ENCODE measurements around the gene SMIM41.

DNA sequence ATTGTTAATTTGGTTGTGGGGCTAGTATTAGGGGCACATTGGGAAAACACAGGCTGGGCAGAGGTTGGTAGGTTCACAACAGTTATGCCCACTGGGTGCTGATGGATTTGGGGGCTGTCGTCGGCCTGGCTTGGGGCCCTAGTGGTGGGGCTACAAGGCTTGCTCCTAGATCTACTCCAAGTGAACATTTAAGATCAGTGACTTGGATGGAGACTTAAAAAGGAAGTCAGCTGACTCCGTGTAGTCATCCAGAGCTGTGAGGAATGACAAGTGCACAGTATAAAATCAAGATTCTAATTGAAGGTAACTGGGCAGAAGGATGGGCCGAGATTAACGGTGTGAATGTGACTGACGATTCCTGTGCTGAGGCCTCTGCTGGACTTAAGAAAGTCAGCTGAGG is 41.1 kb upstream of the SMIM41 start:
- TF ChIP-seq, protein P1, sequence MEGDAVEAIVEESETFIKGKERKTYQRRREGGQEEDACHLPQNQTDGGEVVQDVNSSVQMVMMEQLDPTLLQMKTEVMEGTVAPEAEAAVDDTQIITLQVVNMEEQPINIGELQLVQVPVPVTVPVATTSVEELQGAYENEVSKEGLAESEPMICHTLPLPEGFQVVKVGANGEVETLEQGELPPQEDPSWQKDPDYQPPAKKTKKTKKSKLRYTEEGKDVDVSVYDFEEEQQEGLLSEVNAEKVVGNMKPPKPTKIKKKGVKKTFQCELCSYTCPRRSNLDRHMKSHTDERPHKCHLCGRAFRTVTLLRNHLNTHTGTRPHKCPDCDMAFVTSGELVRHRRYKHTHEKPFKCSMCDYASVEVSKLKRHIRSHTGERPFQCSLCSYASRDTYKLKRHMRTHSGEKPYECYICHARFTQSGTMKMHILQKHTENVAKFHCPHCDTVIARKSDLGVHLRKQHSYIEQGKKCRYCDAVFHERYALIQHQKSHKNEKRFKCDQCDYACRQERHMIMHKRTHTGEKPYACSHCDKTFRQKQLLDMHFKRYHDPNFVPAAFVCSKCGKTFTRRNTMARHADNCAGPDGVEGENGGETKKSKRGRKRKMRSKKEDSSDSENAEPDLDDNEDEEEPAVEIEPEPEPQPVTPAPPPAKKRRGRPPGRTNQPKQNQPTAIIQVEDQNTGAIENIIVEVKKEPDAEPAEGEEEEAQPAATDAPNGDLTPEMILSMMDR (IDR thresholded peaks at IDR 0.05 in 2 of 3, conservative IDR thresholded peaks at IDR 0.05 in 1 of 3; ENCODE audit: control insufficient read depth in 2 of 3, extremely low read depth in 1 of 3, insufficient read depth in 1 of 3, low read depth in 3 of 3, low read length in 3 of 3) = no peak
- TF ChIP-seq CEBPB (IDR thresholded peaks at IDR 0.05; ENCODE audit: borderline replicate concordance in 1 of 2, low read depth in 2 of 2, low read length in 2 of 2) (no peak), SREBF2 (IDR thresholded peaks at IDR 0.05; ENCODE audit: low read length) (no peak)
- TF ChIP-seq, protein P2, sequence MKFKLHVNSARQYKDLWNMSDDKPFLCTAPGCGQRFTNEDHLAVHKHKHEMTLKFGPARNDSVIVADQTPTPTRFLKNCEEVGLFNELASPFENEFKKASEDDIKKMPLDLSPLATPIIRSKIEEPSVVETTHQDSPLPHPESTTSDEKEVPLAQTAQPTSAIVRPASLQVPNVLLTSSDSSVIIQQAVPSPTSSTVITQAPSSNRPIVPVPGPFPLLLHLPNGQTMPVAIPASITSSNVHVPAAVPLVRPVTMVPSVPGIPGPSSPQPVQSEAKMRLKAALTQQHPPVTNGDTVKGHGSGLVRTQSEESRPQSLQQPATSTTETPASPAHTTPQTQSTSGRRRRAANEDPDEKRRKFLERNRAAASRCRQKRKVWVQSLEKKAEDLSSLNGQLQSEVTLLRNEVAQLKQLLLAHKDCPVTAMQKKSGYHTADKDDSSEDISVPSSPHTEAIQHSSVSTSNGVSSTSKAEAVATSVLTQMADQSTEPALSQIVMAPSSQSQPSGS (IDR thresholded peaks at IDR 0.05; ENCODE audit: low read length) = no peak
